HUES64 (cell line): ENCODE results near the gene MTMR6.

Experiments used
- H3K27ac ChIP-seq: 2 replicates; pipeline ENCODE4 v1.7.0; 2013; ENCODE audit warnings: low read depth, low read length, inconsistent platforms
- H3K27me3 ChIP-seq: 2 replicates; pipeline ENCODE4 v1.6.1; 2013; ENCODE audit warnings: mild to moderate bottlenecking, low read length; ENCODE audit not compliant: insufficient read depth
- H3K36me3 ChIP-seq: 2 replicates; pipeline ENCODE4 v1.6.1; 2013; ENCODE audit warnings: mild to moderate bottlenecking, low read length; ENCODE audit not compliant: insufficient read depth
- H3K4me1 ChIP-seq: 2 replicates; pipeline ENCODE4 v1.6.1; 2013; ENCODE audit warnings: mild to moderate bottlenecking, low read length, moderate library complexity; ENCODE audit not compliant: insufficient read depth
- H3K4me3 ChIP-seq: 2 replicates; pipeline ENCODE4 v1.5.1; 2013; ENCODE audit warnings: mild to moderate bottlenecking, low read length, moderate library complexity
- H3K9ac ChIP-seq: 2 replicates; pipeline ENCODE4 v1.6.1; 2013; ENCODE audit warnings: mild to moderate bottlenecking, low read depth, low read length
- H3K9me3 ChIP-seq: 2 replicates; pipeline ENCODE4 v1.6.1; 2013; ENCODE audit warnings: low read depth, low read length; ENCODE audit not compliant: insufficient read depth
- WGBS: fragments of 150-250, 120-280 bp; methylation state at CpG from one replicate; pipeline ENCODE4 v1.1.7; 2013; ENCODE audit warnings: missing lambda C conversion rate; 5-methylcytosine and 5-hydroxymethylcytosine counted together

The MTMR6 gene

GRCh38 chr13:25280396-25280795, 6.9 kb downstream of the MTMR6 start:
- no peak overlapping the region for H3K9ac ChIP-seq
- peaks cover 5% of the 10 kb centered on the region; the same call in 1 of the 2 replicates for H3K4me1 ChIP-seq
- H3K27me3 ChIP-seq, result no peaks in the 10 kb centered on the region
- H3K27ac ChIP-seq, result no peak overlapping the region
- no peaks in the 10 kb centered on the region for H3K9me3 ChIP-seq
- no peaks in the 10 kb centered on the region for H3K36me3 ChIP-seq
- H3K4me3 ChIP-seq, result no peak overlapping the region

- no peak overlapping the region for H3K9ac ChIP-seq
- no peak overlapping the region for H3K27ac ChIP-seq
- H3K4me3 ChIP-seq, result no peak overlapping the region
- no peaks in the 10 kb centered on the region for H3K9me3 ChIP-seq
- peaks cover under 1% of the 10 kb centered on the region; the same call in 1 of the 2 replicates for H3K4me1 ChIP-seq
- no peaks in the 10 kb centered on the region for H3K27me3 ChIP-seq
- peaks cover 10% of the 10 kb centered on the region; the same call in 1 of the 2 replicates for H3K36me3 ChIP-seq
- 100% methylated on average over 1 of the region's 2 CpGs for WGBS
Observed at GRCh38 chr13:25276748-25277147, 10.5 kb downstream of the MTMR6 start.

GRCh38 chr13:25268561-25268960, 18.7 kb downstream of the MTMR6 start:
- no peaks in the 10 kb centered on the region for H3K4me1 ChIP-seq
- no peak overlapping the region for H3K27ac ChIP-seq
- H3K4me3 ChIP-seq, result no peak overlapping the region
- H3K36me3 ChIP-seq, result peaks cover 20% of the 10 kb centered on the region
- 91% methylated on average over 6 of the region's 6 CpGs for WGBS
- H3K9me3 ChIP-seq, result no peaks in the 10 kb centered on the region
- H3K9ac ChIP-seq, result no peak overlapping the region
- H3K27me3 ChIP-seq, result no peaks in the 10 kb centered on the region

DNA sequence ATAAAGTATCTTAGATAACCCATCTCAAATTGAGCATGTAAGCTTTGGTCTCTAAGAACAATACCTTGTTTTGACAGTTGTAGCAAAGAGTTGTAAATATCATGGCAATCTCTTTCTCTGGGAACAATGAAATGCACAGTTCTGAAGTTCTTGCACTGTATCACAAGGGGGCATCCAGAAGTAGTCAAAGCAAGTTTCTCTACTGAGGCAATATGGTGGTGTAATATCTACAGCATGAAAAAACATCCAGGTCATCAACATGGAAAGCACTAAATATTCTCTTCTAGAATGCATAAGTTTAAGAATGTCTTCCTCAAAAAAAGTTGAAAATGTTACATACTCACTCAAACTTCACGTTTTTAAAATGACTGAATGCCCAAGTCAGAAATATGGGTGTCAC, 19.6 kb downstream of the MTMR6 start:
- Histone ChIP-seq H3K9me3 (no peaks in the 10 kb centered on the region), H3K4me3 (no peak overlapping the region), H3K27ac (no peak overlapping the region), H3K27me3 (no peaks in the 10 kb centered on the region), H3K9ac (no peak overlapping the region), H3K4me1 (no peaks in the 10 kb centered on the region), H3K36me3 (peaks cover 18% of the 10 kb centered on the region)
- 87% methylated on average over 1 of the region's 1 CpG for whole genome bisulfite sequencing

GRCh38 chr13:25266706-25267105, 20.6 kb downstream of the MTMR6 start:
- no peaks in the 10 kb centered on the region for H3K9me3 ChIP-seq
- H3K9ac ChIP-seq, result no peak overlapping the region
- H3K36me3 ChIP-seq, result peaks cover 13% of the 10 kb centered on the region
- H3K27me3 ChIP-seq, result no peaks in the 10 kb centered on the region
- over 99% methylated on average over 5 of the region's 5 CpGs for WGBS
- H3K4me3 ChIP-seq, result no peak overlapping the region
- no peak overlapping the region for H3K27ac ChIP-seq
- H3K4me1 ChIP-seq, result no peaks in the 10 kb centered on the region

DNA sequence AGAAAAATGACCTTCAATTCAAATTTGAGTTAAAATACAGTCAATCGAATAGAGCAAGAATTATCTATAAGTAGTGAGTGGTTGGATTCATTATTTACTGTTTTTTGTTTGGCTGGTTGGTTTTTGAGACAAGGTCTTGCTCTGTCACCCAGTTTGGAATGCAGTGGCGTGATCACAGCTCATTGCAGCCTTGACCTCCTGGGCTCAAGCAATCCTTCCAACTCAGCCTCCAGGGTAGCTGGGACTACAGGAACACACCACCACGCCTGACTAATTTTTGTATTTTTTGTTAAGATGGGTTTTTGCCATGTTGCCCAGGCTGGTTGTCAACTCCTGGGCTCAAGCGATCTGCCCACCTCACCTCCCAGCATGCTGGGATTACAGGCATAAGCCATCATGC, 25.0 kb downstream of the MTMR6 start:
- H3K9ac ChIP-seq, result no peak overlapping the region
- H3K27me3 ChIP-seq, result no peaks in the 10 kb centered on the region
- H3K27ac ChIP-seq, result no peak overlapping the region
- no peaks in the 10 kb centered on the region for H3K4me1 ChIP-seq
- WGBS, result 98% methylated on average over 4 of the region's 4 CpGs
- peaks cover 35% of the 10 kb centered on the region for H3K36me3 ChIP-seq
- no peaks in the 10 kb centered on the region for H3K9me3 ChIP-seq
- no peak overlapping the region for H3K4me3 ChIP-seq

DNA sequence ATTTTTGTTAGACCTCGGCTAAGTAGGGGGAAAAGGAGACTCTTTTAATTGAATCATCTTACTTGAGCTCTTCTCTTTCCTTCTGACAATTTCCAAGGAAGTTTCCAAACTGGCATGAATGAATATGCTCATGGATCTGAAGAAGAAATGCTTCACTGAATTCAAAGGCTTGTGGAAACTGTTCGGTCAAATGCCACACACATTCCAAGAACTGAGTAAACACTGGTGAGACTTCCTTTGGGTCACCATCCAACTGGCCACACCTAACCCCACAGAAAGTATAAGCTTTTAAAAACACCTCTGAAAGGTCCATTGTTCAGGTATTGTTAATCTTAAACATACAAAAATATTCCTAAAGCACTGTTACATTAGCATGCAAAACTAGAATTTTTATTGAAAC, 33.6 kb downstream of the MTMR6 start:
- WGBS, result 98% methylated on average over 2 of the region's 2 CpGs
- no peaks in the 10 kb centered on the region for H3K9me3 ChIP-seq
- H3K36me3 ChIP-seq, result peaks cover 24% of the 10 kb centered on the region
- H3K4me1 ChIP-seq, result no peaks in the 10 kb centered on the region
- no peak overlapping the region for H3K27ac ChIP-seq
- no peak overlapping the region for H3K9ac ChIP-seq
- no peak overlapping the region for H3K4me3 ChIP-seq
- no peaks in the 10 kb centered on the region for H3K27me3 ChIP-seq

DNA sequence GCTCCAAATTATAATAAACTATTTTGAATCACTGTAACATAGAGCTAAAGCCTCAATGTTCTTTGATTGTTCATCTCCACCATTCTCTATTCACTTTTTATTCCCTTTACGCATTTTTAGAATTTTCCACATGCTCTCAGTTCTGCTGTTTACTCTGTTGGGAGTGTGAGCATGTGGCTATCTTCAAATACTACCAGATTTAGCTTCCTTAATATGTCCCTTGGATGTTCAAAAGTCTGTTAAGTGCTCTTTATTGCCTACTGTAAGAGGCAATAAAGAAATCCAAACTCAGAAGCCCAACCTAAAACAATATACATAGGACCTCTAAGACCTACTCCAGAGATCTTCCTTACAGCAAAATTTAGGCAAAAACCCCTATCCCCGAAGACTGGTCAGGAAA, 34.5 kb downstream of the MTMR6 start:
- Histone ChIP-seq H3K27me3 (no peaks in the 10 kb centered on the region), H3K9me3 (no peaks in the 10 kb centered on the region), H3K27ac (no peak overlapping the region), H3K36me3 (peaks cover 17% of the 10 kb centered on the region), H3K9ac (no peak overlapping the region), H3K4me1 (no peaks in the 10 kb centered on the region), H3K4me3 (no peak overlapping the region)
- 95% methylated on average over 2 of the region's 2 CpGs for WGBS

GRCh38 chr13:25252225-25252624, 35.1 kb downstream of the MTMR6 start:
- H3K4me1 ChIP-seq, result no peaks in the 10 kb centered on the region
- H3K9me3 ChIP-seq, result no peaks in the 10 kb centered on the region
- no peak overlapping the region for H3K27ac ChIP-seq
- H3K27me3 ChIP-seq, result no peaks in the 10 kb centered on the region
- peaks cover 12% of the 10 kb centered on the region for H3K36me3 ChIP-seq
- H3K4me3 ChIP-seq, result no peak overlapping the region
- 98% methylated on average over 4 of the region's 4 CpGs for WGBS
- H3K9ac ChIP-seq, result no peak overlapping the region

- H3K9ac ChIP-seq, result no peak overlapping the region
- H3K9me3 ChIP-seq, result no peaks in the 10 kb centered on the region
- WGBS, result 50% methylated on average over 4 of the region's 5 CpGs
- no peak overlapping the region for H3K4me3 ChIP-seq
- H3K36me3 ChIP-seq, result peaks cover 6% of the 10 kb centered on the region
- H3K27me3 ChIP-seq, result no peaks in the 10 kb centered on the region
- no peak overlapping the region for H3K27ac ChIP-seq
- H3K4me1 ChIP-seq, result no peaks in the 10 kb centered on the region
Observed at GRCh38 chr13:25249001-25249543, 38.2 kb downstream of the MTMR6 start.

DNA sequence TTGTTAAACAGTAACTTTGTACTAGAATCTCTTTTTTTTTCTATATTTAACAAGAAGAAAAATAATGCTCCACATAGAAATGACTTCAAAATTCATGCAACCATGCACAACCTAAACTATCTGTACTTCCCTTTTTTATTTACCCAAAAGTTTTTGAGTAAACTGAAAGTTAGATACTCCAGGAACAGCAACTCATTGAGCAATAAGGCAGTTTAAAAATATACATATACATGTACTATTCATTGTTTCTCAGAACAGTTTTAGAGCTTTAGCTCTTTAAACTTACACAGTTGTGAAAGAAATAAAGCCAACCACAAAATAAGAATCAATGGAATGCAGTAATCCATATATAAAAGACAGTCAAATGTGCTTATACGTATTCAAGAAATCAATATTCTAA, 39.2 kb downstream of the MTMR6 start:
- no CpG with 5 or more reads among the region's 1 CpG for WGBS
- no peaks in the 10 kb centered on the region for H3K27me3 ChIP-seq
- no peak overlapping the region for H3K27ac ChIP-seq
- H3K9me3 ChIP-seq, result no peaks in the 10 kb centered on the region
- no peak overlapping the region for H3K4me3 ChIP-seq
- H3K4me1 ChIP-seq, result no peaks in the 10 kb centered on the region
- H3K36me3 ChIP-seq, result no peaks in the 10 kb centered on the region; the same call in 1 of the 2 replicates
- no peak overlapping the region for H3K9ac ChIP-seq

DNA sequence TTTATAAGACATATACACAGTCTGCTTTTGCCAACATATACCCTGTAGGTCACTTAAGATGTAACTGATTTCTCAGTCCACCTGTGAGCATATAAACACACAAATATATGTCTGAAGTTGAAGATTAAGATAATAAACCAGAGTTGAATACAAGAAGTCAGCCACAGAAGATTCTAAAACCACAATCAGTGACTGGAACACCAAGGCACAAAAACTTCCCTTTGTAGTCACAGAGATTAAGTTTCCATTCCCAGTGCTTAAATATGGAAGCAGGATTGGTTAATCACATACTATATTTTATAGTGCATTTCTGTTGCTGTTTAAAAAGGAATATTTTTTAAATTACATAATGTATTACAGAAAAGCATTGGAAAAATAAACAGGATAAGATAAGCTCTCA, 39.9 kb downstream of the MTMR6 start:
- H3K9ac ChIP-seq, result no peak overlapping the region
- H3K4me1 ChIP-seq, result no peaks in the 10 kb centered on the region
- H3K27ac ChIP-seq, result no peak overlapping the region
- H3K9me3 ChIP-seq, result no peaks in the 10 kb centered on the region
- no peaks in the 10 kb centered on the region for H3K27me3 ChIP-seq
- no peak overlapping the region for H3K4me3 ChIP-seq
- no peaks in the 10 kb centered on the region; the same call in 1 of the 2 replicates for H3K36me3 ChIP-seq
